WI38 (cell line): ENCODE measurements around the gene ACADM.
"Not testable (repeated sequence)": the region's sequence is repeated elsewhere in the genome, so short reads cannot be mapped to it uniquely, and the experiment has no call there.

Source experiments
- H3K4me3 ChIP-seq: 2 replicates; pipeline ENCODE4 v1.5.1; 2011; ENCODE audit warnings: low read depth, mild to moderate bottlenecking, control low read depth, low read length
- TF ChIP-seq, protein P1 (sequence below): IDR thresholded peaks from 2 replicates; pipeline ENCODE4 v1.5.1; 2012; ENCODE audit warnings: low read depth, mild to moderate bottlenecking, control low read depth, low read length

ACADM gene

DNA sequence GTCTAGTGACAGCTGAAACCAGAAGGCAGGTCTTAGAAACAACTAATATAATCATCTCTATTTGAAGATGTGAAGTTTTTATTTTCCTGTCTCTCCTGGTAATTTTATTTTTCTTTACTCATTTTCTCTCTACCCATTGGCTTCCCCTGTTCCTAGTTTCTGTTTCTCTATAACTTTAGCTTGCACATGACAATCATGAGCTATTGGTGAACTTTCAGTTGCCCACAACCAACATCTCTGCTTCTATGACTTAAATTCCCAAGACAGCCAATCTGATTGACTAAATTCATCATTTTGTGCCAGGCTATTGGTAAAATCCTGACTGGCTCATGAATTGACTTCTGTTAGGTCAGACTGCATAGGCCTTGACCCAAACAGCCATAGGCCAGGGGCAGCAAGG lies 13.7 kb upstream of the ACADM start:
- TF ChIP-seq, protein P1, sequence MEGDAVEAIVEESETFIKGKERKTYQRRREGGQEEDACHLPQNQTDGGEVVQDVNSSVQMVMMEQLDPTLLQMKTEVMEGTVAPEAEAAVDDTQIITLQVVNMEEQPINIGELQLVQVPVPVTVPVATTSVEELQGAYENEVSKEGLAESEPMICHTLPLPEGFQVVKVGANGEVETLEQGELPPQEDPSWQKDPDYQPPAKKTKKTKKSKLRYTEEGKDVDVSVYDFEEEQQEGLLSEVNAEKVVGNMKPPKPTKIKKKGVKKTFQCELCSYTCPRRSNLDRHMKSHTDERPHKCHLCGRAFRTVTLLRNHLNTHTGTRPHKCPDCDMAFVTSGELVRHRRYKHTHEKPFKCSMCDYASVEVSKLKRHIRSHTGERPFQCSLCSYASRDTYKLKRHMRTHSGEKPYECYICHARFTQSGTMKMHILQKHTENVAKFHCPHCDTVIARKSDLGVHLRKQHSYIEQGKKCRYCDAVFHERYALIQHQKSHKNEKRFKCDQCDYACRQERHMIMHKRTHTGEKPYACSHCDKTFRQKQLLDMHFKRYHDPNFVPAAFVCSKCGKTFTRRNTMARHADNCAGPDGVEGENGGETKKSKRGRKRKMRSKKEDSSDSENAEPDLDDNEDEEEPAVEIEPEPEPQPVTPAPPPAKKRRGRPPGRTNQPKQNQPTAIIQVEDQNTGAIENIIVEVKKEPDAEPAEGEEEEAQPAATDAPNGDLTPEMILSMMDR = no peak
- no peak overlapping the region for H3K4me3 ChIP-seq

DNA sequence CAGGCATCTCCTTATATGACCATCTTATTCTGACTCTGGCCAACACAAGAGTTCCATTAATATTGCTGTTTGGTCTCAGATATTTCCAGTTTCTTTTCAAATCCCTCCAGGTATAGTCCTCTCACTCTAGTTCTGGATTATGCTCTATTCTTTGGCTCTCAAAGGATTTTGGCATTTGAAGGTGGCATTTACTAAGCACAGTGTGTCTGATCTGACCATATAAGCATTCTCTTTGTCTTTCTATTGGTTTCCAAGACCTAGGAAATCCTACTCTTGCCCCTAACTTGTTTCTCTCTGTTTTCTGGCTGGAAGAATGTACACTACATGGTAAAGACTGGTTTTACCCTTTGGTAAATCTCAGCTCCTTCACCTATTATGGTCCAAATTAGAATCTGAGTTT lies 12.7 kb upstream of the ACADM start:
- no peak overlapping the region for H3K4me3 ChIP-seq
- TF ChIP-seq, protein P1 = no peak

DNA sequence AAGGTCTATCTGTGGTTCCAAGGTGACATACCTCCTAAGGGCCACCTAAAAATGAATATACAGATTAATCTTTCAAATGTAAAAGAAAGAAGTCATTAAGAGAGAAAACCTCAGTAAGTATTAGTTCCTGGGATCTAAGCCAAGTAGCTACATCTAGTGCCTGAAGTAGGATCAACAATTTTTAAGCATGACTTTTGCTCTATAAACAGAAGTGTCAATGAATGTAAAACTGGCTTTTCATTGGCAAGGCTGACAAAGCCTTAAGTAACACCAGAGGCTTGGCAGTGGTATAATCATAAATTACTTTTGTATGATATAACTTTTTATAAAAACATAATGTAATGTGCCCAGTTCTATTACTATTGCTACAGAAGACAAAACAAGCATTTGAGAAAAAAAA lies 12.2 kb upstream of the ACADM start:
- no peak overlapping the region for H3K4me3 ChIP-seq
- TF ChIP-seq, protein P1 = no peak

DNA sequence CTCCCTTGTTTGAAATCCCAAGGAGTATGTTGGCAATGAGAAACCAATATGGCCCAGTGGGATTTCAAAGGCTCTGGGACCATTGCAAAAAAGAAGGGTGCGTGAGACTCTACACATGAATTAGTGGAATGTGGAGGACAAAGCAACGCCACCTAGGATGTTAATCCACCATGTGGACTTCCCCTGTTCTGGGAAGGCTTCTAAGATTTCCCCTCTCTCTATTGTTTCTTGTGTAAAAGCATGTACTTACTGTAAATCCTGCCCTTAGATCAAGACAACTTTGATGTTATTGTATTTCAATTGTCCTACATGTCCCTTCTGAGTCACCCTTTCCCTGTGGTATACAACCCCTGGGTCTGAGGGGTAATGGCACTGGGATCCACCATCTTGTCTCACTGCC lies 4.7 kb upstream of the ACADM start:
- no peak overlapping the region for H3K4me3 ChIP-seq
- TF ChIP-seq, protein P1 = no peak

DNA sequence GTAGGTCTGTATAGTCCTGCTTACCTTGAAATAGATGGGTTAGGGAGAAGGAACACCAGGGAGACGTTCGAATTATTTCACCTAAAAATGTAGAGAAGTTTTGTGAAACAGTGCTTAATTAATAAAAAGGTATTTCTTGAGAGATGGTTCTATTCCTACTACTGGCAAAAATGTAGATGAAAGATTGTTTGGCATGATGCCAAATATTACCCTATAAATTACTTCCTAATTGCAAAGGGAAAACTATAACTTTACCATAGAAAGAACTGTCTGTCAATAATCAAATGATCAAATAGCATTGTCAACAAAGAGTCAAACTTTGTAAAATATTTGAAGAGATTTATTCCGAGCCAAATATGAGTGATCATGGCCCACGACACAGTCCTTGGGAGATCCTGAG lies 4.2 kb upstream of the ACADM start:
- TF ChIP-seq, protein P1 = no peak
- no peak overlapping the region for H3K4me3 ChIP-seq

DNA sequence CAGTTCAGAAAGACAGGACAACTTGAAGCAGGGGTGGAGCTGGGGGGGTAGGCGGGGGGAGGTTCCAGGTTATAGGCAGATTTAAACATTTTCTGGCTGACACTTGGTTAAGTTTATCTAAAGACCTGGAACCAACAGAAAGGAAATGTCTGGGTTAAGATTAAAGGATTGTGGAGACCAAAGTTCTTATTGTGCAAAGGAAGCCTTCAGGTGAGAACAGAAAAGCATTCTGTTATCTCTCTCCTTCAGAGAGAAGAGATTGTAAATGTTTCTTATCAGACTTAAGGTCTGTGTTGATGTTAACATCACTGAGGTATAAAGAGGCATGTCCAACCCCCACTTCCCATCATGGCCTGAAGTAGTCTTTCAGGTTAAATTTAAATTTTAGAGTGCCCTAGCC lies 3.7 kb upstream of the ACADM start:
- TF ChIP-seq, protein P1 = no peak
- H3K4me3 ChIP-seq = no peak overlapping the region

DNA sequence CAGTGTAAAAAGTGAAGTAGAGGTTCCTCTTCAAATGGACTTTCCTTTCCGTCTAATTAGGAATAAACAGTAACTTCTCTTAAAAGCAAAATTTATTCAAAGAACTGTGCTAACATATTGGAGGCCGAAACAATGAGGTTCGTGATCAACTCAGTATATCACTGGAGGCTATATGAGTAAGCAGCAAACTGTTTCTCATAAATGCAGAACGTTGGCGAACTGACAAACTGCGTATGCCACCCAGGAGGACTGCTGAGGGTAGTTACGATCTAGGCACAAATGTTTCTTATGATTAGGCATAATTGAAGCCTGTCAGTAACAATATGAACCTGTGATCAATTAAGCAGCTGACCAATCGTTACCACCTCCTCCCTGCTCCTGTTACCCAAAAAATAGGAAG lies 2.3 kb upstream of the ACADM start:
- H3K4me3 ChIP-seq = not testable (repeated sequence)

DNA sequence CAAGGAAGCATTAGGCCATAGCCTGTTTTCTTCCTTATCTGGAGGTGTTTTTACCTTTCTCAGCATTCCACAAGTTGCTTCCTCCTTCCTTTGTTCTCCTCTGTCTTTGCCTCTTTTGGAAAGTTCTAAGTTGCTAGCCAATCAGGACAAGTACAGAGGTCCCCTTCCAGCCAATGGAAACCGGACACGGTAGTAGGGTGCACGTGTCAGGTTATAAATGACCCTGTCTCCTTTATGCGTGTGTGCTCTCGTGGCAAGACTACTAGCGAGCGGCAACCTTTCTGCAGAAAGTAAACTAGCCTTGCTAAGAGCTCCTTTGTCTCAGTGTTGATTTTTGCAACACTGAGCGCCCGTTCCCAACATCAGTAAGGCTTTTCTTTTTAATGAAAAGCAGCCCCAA lies 1.5 kb upstream of the ACADM start:
- no peak overlapping the region for H3K4me3 ChIP-seq
- TF ChIP-seq, protein P1 = no peak
